NCI-H146 treated with DMSO at 0.1 percent for 48 hours (cell line): ENCODE data around the gene FAM171A2.

ENCODE experiments used
- DNase-seq: peaks from one replicate; lab custom pipeline; 2025; ENCODE audit not compliant: unreplicated experiment; lab: John Stamatoyannopoulos, UW

FAM171A2 gene

DNA sequence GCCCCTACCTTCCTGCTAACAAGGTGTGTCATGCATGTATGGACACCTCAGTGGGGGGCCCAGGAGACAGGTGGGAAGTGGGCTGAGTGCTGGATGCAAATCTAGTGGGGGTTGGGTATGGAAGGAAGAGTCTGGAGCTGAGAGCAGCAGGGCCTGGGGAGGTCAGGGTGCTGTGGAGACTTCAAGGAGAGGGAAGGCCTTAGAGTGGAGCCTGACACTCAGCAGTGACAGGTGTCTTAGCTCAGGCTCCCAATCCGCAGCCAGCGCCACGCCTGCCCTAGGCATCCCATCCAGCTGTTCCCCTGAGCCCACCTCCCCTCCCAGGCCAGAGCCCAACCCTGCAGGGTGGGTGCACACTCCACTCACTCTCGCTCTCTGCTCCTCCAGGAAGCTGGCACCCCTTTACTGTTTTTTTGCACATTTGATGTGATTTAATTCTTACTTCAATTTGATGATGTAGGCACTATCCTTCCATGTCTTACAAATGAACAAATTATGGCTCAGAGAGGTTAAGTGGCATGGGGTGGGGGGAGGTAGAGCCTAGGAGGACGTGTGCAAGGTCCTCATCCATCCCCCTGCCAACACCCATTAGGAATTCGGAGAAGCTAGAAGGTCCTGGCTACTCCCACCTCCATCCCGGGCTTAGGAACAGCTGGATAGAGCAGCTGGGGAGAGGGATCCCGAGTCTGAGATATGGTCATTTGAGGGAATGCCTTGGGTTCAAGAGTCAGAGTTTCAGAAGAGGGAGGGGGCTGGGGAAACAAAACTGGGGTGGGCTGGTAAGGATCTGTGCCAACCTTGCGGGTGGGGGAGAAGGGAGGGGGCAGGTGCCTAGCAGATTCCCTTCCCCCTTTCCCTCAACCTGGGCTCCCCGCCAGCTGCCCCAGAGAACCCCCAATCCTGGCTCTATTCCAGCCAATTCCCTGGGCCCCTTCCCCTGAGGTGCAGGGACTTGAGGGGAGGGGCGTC lies 2.1 kb downstream of the FAM171A2 start:
- no peak for DNase-seq

DNA sequence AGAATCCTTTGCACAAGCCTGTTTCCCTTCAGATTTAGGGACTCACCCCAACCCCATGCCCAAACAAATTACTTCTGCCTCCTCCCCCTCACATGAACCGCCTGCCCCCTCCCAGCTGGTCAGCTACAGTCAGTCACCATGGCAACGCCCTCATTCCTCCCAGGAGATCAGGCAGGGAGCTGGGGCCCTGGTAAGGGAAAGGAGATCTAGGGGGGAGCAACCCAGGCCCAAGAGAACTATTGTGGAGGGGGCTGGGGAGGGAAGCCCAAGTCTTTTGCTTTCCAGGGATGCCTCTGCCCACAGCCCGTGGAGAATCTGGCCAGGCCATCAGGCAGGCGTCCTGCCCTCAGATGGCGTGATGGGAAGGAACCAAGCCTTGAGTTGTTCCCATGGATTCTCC lies 2.8 kb downstream of the FAM171A2 start:
- DNase-seq = no peak

DNA sequence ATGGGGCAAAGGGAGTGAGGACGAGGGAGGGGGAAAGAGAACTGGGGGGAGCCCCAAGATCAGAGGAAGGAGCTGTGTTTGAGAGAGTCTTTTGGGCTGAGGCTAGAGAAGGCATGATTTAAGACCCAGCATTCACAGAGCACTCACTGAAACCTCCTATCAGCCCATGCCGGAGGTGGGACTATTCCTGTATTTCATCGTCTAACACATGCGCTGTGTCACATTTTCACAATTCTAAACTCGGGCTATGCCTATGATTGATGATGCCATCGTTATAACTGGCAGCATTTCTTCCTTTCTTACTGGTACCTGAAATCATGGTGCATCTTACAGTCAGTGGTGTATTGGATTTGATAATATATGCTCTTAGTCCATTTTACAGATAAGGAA lies 3.5 kb downstream of the FAM171A2 start:
- no peak for DNase-seq

- no peak for DNase-seq
These were observed 4.1 kb downstream of the FAM171A2 start for GRCh38 chr17:44359458-44360143.

DNA sequence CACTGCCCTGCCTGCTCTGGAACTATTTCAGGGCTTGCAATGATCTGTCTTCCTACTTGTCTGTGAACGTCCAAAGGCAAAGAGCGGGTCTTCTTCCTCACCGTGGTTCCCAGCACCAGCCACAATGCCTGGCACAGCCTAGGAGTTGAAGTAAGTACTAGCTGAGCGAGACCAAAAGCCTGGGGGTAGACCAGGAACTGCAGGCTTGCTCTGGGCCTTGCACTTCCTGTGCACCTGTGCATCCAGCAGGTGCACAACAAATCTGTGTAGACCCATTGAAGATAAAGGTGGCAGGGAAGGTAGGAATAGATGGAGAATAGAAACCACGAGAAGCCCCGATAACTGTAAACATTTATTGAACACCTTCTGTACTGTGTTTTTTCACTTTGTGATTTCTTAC lies 4.6 kb downstream of the FAM171A2 start:
- no peak for DNase-seq

- DNase-seq = no peak
These were observed 5.6 kb downstream of the FAM171A2 start for GRCh38 chr17:44358066-44358465.

DNA sequence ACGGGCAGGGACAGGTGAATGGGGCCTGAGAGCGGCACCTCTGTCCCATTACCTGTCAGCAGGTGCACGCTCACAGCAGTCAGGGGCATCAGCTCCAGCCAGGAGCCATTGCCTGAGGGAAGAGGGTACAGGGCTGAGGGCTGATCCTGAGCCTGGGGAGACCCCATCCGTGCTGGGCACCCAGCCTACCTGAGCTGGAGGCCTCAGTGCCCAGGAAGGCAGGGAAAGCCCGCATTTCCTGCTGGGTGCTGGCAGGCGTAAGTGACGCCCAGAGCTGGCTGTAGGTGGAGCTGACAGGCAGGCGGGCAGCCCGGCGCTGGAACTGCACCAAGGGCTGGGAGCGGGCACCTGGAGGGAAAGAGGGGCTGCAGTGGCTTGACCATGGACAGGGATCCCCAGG lies 7.4 kb downstream of the FAM171A2 start:
- no peak for DNase-seq

GRCh38 chr17:44355642-44356099 lies 8.0 kb downstream of the FAM171A2 start:
- DNase-seq = no peak

- no peak for DNase-seq
These were observed 8.8 kb downstream of the FAM171A2 start for GRCh38 chr17:44354582-44355561.

DNA sequence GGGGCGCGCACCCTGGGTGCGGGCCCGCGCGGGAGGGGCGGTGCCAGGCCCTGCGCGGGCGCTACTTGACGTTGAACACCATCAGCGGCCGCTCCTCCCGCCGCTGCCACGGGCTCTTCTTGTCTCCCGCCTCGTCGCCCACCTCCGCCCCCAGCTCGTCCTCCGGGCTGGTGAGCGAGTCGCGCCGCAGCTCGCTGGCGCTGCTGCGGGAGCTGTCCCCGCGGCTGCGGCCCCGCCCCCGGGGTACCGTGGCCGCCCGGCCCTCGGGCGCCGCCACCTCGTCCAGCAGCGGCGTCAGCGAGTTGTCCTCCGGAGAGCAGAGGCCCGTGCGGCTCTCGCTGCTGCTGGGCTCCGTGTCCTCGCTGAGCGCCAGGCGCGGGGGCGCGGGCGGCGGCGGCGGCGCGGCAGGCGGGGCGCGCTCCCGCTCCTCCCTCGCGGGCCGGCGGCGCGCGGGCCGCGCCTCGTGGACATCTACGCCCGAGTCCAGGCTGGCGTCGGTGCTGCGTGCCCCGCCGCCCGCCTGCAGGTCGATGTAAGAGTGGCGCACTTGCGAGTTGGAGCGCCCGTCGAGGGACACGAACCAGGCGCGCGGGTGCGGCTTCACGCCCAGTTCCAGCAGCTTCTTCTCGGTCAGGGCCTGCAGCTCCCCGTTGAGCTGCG lies 9.9 kb downstream of the FAM171A2 start:
- DNase-seq = no peak

- no peak for DNase-seq
These were observed 10.6 kb downstream of the FAM171A2 start for GRCh38 chr17:44352828-44353671.

GRCh38 chr17:44351961-44352827 lies 11.5 kb downstream of the FAM171A2 start:
- no peak for DNase-seq

DNA sequence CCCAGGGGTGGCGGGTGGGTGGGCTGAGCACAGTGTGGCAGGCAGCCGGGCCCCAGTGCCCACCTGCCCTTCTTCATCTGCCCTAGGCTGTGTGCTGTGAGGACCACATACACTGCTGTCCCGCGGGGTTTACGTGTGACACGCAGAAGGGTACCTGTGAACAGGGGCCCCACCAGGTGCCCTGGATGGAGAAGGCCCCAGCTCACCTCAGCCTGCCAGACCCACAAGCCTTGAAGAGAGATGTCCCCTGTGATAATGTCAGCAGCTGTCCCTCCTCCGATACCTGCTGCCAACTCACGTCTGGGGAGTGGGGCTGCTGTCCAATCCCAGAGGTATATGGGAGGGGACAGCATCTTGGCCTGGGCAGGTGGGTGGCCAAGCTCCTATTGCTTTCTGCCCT lies 12.2 kb downstream of the FAM171A2 start:
- no peak for DNase-seq

GRCh38 chr17:44350733-44351226 lies 12.9 kb downstream of the FAM171A2 start:
- DNase-seq = no peak

DNA sequence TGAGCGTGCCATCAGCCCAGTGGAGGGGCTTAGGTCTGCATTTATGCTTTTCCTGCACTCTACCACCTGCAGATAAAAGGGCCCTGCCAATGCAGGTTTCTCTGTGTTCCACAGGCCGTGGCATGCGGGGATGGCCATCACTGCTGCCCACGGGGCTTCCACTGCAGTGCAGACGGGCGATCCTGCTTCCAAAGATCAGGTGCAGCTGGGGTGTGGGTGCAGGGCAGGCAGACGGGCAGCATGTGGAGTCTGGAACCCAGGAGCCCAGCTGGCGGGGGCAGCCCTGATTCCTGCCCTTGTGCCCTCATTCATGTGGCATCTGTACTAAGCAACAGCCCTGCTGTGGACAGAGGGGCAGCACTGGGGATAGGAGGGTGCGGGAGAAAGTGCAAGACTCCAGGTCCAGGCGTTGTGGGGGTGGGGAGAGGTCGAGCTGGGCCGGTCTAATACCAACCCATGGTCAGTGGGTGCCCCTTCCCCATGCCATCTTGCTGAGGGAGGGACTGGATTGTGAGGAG lies 14.0 kb downstream of the FAM171A2 start:
- DNase-seq = no peak

DNA sequence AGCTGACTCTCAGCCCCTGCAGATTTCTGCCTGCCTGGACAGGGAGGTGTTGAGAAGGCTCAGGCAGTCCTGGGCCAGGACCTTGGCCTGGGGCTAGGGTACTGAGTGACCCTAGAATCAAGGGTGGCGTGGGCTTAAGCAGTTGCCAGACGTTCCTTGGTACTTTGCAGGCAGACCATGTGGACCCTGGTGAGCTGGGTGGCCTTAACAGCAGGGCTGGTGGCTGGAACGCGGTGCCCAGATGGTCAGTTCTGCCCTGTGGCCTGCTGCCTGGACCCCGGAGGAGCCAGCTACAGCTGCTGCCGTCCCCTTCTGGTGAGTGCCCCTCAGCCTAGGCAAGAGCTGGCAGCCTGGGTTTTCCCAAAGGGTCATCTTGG lies 14.7 kb downstream of the FAM171A2 start:
- no peak for DNase-seq

GRCh38 chr17:44348234-44348987 lies 15.2 kb downstream of the FAM171A2 start:
- no peak for DNase-seq
